ENCODE measurements around the gene KNDC1. TPM values are rescaled to one million over a fixed set of nuclear protein-coding genes. Genes with fewer than 3 reads are reported as not detected.
"Not testable (repeated sequence)": the region's sequence is repeated elsewhere in the genome, so short reads cannot be mapped to it uniquely, and the experiment has no call there.

The KNDC1 gene
- total and polyA plus RNA-seq, 3 donors from 2014 or later = 4.2 to 19.8 (median 13.3) TPM

DNA sequence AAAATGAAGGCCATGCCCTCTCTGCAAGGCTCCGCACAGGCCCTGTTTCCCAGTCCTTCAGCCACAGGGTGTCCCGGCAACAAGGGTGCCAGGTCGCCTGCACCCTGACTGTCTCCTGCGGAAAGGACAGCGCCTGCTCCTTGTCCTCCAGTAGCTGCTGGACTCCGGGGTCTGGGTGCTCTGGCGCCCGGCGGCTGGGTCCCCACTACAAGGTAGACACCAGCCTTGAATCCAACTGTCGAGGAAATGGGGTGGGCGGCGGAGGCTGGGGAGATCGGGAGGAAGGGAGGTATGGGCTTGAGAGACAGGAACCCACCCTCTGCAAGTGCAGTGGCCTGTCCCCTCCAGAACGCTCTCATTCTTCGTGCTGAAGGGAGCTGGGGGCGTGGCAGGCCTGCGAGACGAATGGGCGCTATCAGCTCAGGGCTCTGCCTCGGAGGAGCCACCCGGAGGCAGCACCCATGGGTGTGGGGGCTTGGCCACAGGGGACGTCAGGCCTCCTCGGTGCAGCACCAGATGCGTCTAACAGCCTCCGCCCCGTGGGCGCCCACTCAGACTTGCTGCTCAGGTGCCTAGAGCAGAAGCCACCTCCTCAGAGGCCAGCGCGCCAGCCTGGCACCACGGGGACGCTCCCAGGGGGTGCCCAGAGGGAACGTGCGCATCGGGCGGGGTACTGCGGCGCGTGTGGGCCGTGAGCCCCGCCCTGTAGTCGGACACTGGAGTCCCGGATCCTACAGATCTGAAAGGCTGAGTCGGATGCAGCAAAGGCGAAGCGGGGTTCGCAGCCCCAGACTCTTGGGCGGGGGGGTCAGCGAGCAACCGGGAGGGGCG, 101.1 kb downstream of the KNDC1 start:
- intact Hi-C loops (cut with DNase I; ENCODE audit: low total_unique reads) = no loop called here
- WGBS, 2 donors = 0 to 24% methylated on average over 8 to 46 of the region's 50 CpGs
- H3K4me1 ChIP-seq = peaks cover 17% of the 10 kb centered on the region
- no peaks in the 10 kb centered on the region for H3K36me3 ChIP-seq (ENCODE audit: low read depth, missing control alignments)
- DNase-seq = peak; percentile 69
- no peaks in the 10 kb centered on the region for H3K27me3 ChIP-seq
- no peak for TF ChIP-seq POLR2A (IDR thresholded peaks at IDR 0.05)
- TF ChIP-seq, protein P1, sequence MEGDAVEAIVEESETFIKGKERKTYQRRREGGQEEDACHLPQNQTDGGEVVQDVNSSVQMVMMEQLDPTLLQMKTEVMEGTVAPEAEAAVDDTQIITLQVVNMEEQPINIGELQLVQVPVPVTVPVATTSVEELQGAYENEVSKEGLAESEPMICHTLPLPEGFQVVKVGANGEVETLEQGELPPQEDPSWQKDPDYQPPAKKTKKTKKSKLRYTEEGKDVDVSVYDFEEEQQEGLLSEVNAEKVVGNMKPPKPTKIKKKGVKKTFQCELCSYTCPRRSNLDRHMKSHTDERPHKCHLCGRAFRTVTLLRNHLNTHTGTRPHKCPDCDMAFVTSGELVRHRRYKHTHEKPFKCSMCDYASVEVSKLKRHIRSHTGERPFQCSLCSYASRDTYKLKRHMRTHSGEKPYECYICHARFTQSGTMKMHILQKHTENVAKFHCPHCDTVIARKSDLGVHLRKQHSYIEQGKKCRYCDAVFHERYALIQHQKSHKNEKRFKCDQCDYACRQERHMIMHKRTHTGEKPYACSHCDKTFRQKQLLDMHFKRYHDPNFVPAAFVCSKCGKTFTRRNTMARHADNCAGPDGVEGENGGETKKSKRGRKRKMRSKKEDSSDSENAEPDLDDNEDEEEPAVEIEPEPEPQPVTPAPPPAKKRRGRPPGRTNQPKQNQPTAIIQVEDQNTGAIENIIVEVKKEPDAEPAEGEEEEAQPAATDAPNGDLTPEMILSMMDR (IDR thresholded peaks at IDR 0.05) = no peak
- H3K9me3 ChIP-seq = no peaks in the 10 kb centered on the region
- H3K27ac ChIP-seq = peak overlapping the region; percentile 67 to 82
- peak overlapping the region; percentile 70 to 83 for H3K4me3 ChIP-seq

DNA sequence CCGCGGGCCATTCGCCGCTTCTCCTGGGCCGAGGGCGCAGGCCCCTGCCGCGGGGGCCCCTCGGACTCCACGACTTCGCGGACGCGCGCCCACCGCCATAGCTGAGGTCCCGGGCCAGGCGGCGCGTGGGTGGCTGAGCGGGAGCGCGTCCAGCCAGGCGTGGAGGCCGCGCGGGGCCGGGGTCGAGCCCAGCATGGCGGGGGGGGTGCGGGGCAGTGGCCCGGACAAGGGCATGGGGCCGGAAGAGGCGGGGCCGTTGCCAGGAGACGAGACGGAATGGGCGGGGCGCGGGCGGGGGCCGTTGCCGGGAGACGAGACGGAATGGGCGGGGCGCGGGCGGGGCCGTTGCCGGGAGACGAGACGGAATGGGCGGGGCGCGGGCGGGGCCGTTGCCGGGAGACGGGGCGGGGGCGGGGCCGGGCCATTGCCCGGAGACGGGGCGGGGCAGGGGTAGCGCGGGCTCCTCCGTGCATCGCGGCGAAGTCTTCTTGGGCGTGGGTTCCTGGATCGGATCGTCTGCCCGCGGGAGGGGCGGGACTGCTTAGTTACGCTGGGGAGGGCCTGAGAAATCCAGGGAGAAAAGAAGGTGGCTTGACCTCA, 101.8 kb downstream of the KNDC1 start:
- no peaks in the 10 kb centered on the region for H3K36me3 ChIP-seq (ENCODE audit: low read depth, missing control alignments)
- no peaks in the 10 kb centered on the region for H3K27me3 ChIP-seq
- peak; percentile 95 for DNase-seq
- no peak for TF ChIP-seq POLR2A (IDR thresholded peaks at IDR 0.05)
- TF ChIP-seq, protein P1 (IDR thresholded peaks at IDR 0.05) = no peak
- H3K4me1 ChIP-seq = peaks cover 14% of the 10 kb centered on the region
- intact Hi-C loops (cut with DNase I; ENCODE audit: low total_unique reads) = no loop called here
- WGBS, 2 donors = 2 to 4% methylated on average over 23 to 26 of the region's 79 CpGs
- H3K9me3 ChIP-seq = no peaks in the 10 kb centered on the region
- peak overlapping the region; percentile 67 to 82 for H3K27ac ChIP-seq
- H3K4me3 ChIP-seq = peak overlapping the region; percentile 70 to 83

DNA sequence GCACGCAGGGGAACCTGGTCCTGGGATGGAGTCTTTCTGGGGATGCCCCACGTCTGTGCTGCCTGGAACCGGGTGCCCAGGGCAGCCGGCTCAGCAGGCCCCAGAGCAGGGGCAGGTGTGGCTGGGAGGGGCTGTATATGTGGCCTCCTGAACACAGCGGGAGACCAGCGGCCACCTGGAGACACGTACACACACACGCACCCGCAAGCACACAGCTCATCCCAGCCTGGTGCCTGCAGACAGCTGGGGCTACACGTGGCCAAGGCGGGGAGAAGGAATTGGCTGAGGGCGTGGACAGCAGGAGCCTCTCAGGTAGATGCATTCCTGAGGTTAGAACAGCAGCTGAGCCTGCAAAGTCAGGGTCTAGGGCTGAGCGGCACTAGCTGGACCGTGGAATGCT, 102.7 kb downstream of the KNDC1 start:
- Histone ChIP-seq H3K9me3 (no peaks in the 10 kb centered on the region), H3K27me3 (no peaks in the 10 kb centered on the region), H3K4me3 (no peak overlapping the region), H3K27ac (no peak overlapping the region), H3K4me1 (peaks cover 5% of the 10 kb centered on the region), H3K36me3 (ENCODE audit: low read depth, missing control alignments) (no peaks in the 10 kb centered on the region)
- intact Hi-C loops (cut with DNase I; ENCODE audit: low total_unique reads) = no loop called here
- 75 to 78% methylated on average over 8 to 13 of the region's 14 CpGs for WGBS, 2 donors
- TF ChIP-seq POLR2A (IDR thresholded peaks at IDR 0.05) = no peak
- no peak for DNase-seq

DNA sequence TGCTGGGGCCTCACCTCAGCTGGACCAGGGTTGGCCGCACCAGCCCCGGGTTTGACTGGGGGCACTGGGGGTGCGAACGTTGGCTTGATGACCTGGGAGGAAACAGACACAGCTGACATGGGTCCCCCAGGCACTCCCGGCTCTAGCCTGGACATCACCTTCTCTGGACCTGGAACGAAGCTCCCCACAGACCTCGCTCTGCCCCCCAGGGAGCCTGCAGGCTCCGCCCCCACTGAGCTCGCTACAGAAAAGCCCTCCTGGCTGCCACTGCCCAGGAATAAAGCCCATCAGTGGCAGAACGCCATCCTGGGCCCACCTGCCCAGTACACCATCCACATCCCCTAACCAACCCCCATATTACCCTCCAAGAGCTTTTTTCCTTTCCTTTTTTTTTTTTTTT, 103.7 kb downstream of the KNDC1 start:
- H3K36me3 ChIP-seq (ENCODE audit: low read depth, missing control alignments) = no peaks in the 10 kb centered on the region
- DNase-seq = no peak
- TF ChIP-seq POLR2A (IDR thresholded peaks at IDR 0.05) = no peak
- TF ChIP-seq, protein P1 (IDR thresholded peaks at IDR 0.05) = no peak
- intact Hi-C loops (cut with DNase I; ENCODE audit: low total_unique reads) = no loop called here
- no peaks in the 10 kb centered on the region for H3K4me1 ChIP-seq
- no peaks in the 10 kb centered on the region for H3K27me3 ChIP-seq
- no peak overlapping the region for H3K27ac ChIP-seq
- 86 to 90% methylated on average over 8 to 9 of the region's 10 CpGs for WGBS, 2 donors
- no peaks in the 10 kb centered on the region for H3K9me3 ChIP-seq
- H3K4me3 ChIP-seq = no peak overlapping the region

DNA sequence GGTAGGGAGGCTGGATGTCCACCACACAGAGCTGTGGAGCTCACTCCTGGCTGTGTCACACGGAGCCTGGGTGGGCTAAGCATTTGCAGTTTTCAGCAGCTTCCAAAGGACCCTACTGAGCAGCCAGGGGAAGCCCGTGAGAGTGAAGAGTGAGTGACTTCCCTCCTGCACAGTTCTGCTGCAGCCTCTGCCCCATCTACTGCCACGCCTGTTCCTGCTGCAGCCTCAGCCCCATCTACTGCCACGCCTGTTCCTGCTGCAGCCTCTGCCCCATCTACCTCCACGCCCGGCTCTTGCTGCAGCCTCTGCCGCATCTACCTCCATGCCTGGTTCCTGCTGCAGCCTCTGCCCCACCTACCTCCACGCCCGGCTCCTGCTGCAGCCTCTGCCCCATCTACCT, 104.4 kb downstream of the KNDC1 start:
- H3K27me3 ChIP-seq = no peaks in the 10 kb centered on the region
- 83 to 89% methylated on average over 9 of the region's 9 CpGs for WGBS, 2 donors
- DNase-seq = no peak
- H3K27ac ChIP-seq = no peak overlapping the region
- no peaks in the 10 kb centered on the region for H3K9me3 ChIP-seq
- TF ChIP-seq, protein P1 (IDR thresholded peaks at IDR 0.05) = no peak
- no peak for TF ChIP-seq POLR2A (IDR thresholded peaks at IDR 0.05)
- intact Hi-C loops (cut with DNase I; ENCODE audit: low total_unique reads) = no loop called here
- no peaks in the 10 kb centered on the region for H3K36me3 ChIP-seq (ENCODE audit: low read depth, missing control alignments)
- H3K4me3 ChIP-seq = no peak overlapping the region
- H3K4me1 ChIP-seq = no peaks in the 10 kb centered on the region

DNA sequence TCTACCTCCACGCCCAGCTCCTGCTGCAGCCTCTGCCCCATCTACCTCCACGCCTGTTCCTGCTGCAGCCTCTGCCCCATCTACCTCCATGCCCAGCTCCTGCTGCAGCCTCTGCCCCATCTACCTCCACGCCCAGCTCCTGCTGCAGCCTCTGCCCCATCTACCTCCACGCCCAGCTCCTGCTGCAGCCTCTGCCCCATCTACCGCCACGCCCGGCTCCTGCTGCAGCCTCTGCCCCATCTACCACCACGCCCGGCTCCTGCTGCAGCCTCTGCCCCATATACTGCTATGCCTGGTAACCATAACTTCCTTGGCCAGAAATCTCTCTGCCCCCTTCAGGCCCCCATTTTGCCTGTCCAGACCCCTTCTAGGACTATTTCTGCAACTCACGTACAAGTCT, 105.0 kb downstream of the KNDC1 start:
- WGBS, 2 donors = 82 to 88% methylated on average over 9 to 10 of the region's 10 CpGs
- not testable (repeated sequence) for DNase-seq

More for the DNA sequence above, 105.0 kb downstream of the KNDC1 start:
- H3K9me3 ChIP-seq; H3K27me3 ChIP-seq; H3K4me1 ChIP-seq; H3K27ac ChIP-seq; H3K36me3 ChIP-seq (ENCODE audit: low read depth, missing control alignments); intact Hi-C loops (cut with DNase I; ENCODE audit: low total_unique reads); H3K4me3 ChIP-seq: not testable (repeated sequence)
